NT2/D1 (cell line): ENCODE results near the gene MON2.
"Not testable (repeated sequence)": the region's sequence is repeated elsewhere in the genome, so short reads cannot be mapped to it uniquely, and the experiment has no call there.

Experiments
- SUZ12 ChIP-seq: IDR thresholded peaks from 2 replicates; pipeline ENCODE4 v1.6.1; 2011; ENCODE audit not compliant: insufficient read length, insufficient read depth; ENCODE audit errors: extremely low read depth
- YY1 ChIP-seq: IDR thresholded peaks from 2 replicates; pipeline ENCODE4 v1.6.1; 2011; ENCODE audit not compliant: insufficient read length, insufficient read depth
- ZNF274 ChIP-seq: IDR thresholded peaks from 2 replicates; pipeline ENCODE4 v1.6.1; 2011; ENCODE audit warnings: mild to moderate bottlenecking, low read depth, low read length

DNA sequence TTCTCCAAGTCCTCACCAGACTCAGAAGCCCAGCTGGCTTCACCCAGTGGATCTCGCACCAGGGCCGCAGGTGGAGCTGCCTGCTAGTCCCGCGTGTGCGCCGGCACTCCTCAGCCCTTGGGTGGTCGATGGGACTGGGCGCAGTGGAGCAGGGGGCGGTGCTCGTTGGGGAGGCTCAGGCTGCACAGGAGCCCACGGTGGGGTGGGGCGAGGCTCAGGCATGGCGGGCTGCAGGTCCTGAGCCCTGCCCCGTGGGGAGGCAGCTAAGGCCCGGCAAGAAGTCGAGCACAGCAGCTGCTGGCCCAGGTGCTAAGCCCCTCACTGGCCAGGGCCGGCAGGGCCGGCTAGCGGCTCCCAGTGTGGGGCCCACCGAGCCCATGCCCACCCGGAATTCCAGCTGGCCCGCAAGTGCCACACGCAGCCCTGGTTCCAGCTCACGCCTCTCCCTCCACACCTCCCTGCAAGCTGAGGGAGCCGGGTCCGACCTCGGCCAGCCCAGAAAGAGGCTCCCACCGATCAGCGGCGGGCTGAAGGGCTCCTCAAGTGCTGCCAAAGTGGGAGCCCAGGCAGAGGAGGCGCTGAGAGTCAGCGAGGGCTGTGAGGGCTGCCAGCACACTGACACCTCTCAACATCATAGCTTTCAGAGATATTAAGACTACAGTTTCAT lies 5.3 kb upstream of the MON2 start:
- TF ChIP-seq SUZ12, YY1, ZNF274: not testable (repeated sequence)
